GM19467 (cell line): ENCODE results near the gene CD109.
"Not testable (repeated sequence)": the region's sequence is repeated elsewhere in the genome, so short reads cannot be mapped to it uniquely, and the experiment has no call there.

ENCODE experiments used
- ATAC-seq: cut with Tn5 transposase; IDR thresholded peaks from one replicate; pipeline ENCODE4 v1.9.1; 2021; ENCODE audit warnings: mild to moderate bottlenecking, moderate library complexity; ENCODE audit not compliant: unreplicated experiment

The CD109 gene

GRCh38 chr6:73683574-73683973 is 12.4 kb upstream of the CD109 start:
- ATAC-seq, result not testable (repeated sequence)

- no peak for ATAC-seq
Observed at GRCh38 chr6:73688351-73688750, 7.7 kb upstream of the CD109 start.

GRCh38 chr6:73690056-73690455 is 5.9 kb upstream of the CD109 start:
- no peak for ATAC-seq

- no peak for ATAC-seq
Observed at GRCh38 chr6:73691512-73691911, 4.5 kb upstream of the CD109 start.

- no peak for ATAC-seq
Observed at GRCh38 chr6:73694711-73695411, 1.1 kb upstream of the CD109 start.

- no peak for ATAC-seq
Observed at GRCh38 chr6:73696966-73697655, 1.1 kb downstream of the CD109 start.

GRCh38 chr6:73699676-73700459 is 3.9 kb downstream of the CD109 start:
- no peak for ATAC-seq

- no peak for ATAC-seq
Observed at GRCh38 chr6:73702444-73702843, 6.4 kb downstream of the CD109 start.

- no peak for ATAC-seq
Observed at GRCh38 chr6:73703466-73703865, 7.5 kb downstream of the CD109 start.

- no peak for ATAC-seq
Observed at GRCh38 chr6:73704260-73704659, 8.3 kb downstream of the CD109 start.

GRCh38 chr6:73704798-73705197 is 8.8 kb downstream of the CD109 start:
- no peak for ATAC-seq

- no peak for ATAC-seq
Observed at GRCh38 chr6:73706971-73707370, 11.0 kb downstream of the CD109 start.

- no peak for ATAC-seq
Observed at GRCh38 chr6:73710470-73710869, 14.5 kb downstream of the CD109 start.

GRCh38 chr6:73710948-73711347 is 14.9 kb downstream of the CD109 start:
- no peak for ATAC-seq

GRCh38 chr6:73712535-73713173 is 16.7 kb downstream of the CD109 start:
- no peak for ATAC-seq

GRCh38 chr6:73713426-73714147 is 17.6 kb downstream of the CD109 start:
- no peak for ATAC-seq

GRCh38 chr6:73715111-73715508 is 19.1 kb downstream of the CD109 start:
- ATAC-seq, result not testable (repeated sequence)

- ATAC-seq, result no peak
Observed at GRCh38 chr6:73719046-73719445, 23.0 kb downstream of the CD109 start.

- no peak for ATAC-seq
Observed at GRCh38 chr6:73722318-73723060, 26.5 kb downstream of the CD109 start.

GRCh38 chr6:73723480-73723879 is 27.5 kb downstream of the CD109 start:
- not testable (repeated sequence) for ATAC-seq
